K562 (cell line): ENCODE results near the gene PLEKHG5. TPM values are rescaled to one million over a fixed set of nuclear protein-coding genes. Genes with fewer than 3 reads are reported as not detected.
A peak's percentile ranks its signal among the peaks of the same experiment; 100 is the strongest.

Source experiments
- CREB5 ChIP-seq: fragments of 250-450 bp; sonication (Bioruptor Pico); IDR thresholded peaks from 2 replicates; pipeline ENCODE4 v1.5.0; 2020; ENCODE audit warnings: mild to moderate bottlenecking
- DEAF1 ChIP-seq: fragments of 450-650 bp; formaldehyde crosslinking; IDR thresholded peaks from 2 replicates; pipeline ENCODE4 v1.4.0; 2020; ENCODE audit warnings: mild to moderate bottlenecking, moderate library complexity
- ESRRB ChIP-seq: fragments of 250-450 bp; sonication (Bioruptor Pico); IDR thresholded peaks from 2 replicates; pipeline ENCODE4 v1.5.0; 2020; ENCODE audit warnings: mild to moderate bottlenecking, moderate library complexity, borderline replicate concordance
- FOXA1 ChIP-seq: fragments of 450-650 bp; IDR thresholded peaks from 2 replicates; pipeline ENCODE4 v1.6.1; 2016; ENCODE audit warnings: mild to moderate bottlenecking, borderline replicate concordance
- HIVEP1 ChIP-seq: fragments of 250-450 bp; sonication (Bioruptor Pico); IDR thresholded peaks from 2 replicates; pipeline ENCODE4 v1.4.0; 2020; ENCODE audit warnings: mild to moderate bottlenecking
- KDM2B ChIP-seq: fragments of 250-450 bp; sonication (Bioruptor Pico); IDR thresholded peaks from 2 replicates; pipeline ENCODE4 v1.8.0; 2021; ENCODE audit warnings: mild to moderate bottlenecking, moderate library complexity
- MTA3 ChIP-seq: fragments of 450-650 bp; formaldehyde crosslinking; IDR thresholded peaks from 2 replicates; pipeline ENCODE4 v1.6.1; 2017; ENCODE audit warnings: mild to moderate bottlenecking, borderline replicate concordance
- PCBP1 ChIP-seq: fragments of 200-400 bp; formaldehyde crosslinking; IDR thresholded peaks from 2 replicates; pipeline ENCODE4 v1.6.1; 2018; ENCODE audit warnings: mild to moderate bottlenecking, low read depth, low read length; ENCODE audit not compliant: poor library complexity, severe bottlenecking
- TFE3 ChIP-seq: fragments of 450-650 bp; formaldehyde crosslinking; IDR thresholded peaks from 2 replicates; pipeline ENCODE4 v1.4.0; 2020; ENCODE audit warnings: mild to moderate bottlenecking, mixed read lengths
- USF2 ChIP-seq: sonication (generic); formaldehyde crosslinking; IDR thresholded peaks from 2 replicates; pipeline ENCODE4 v1.5.0; 2020; ENCODE audit warnings: missing genetic modification reagents
- ZBTB33 ChIP-seq: sonication (generic); formaldehyde crosslinking; IDR thresholded peaks from 2 replicates; pipeline ENCODE4 v1.8.1; 2023; ENCODE audit warnings: mild to moderate bottlenecking, missing genetic modification reagents
- ZC3H8 ChIP-seq: fragments of 450-650 bp; IDR thresholded peaks from 2 replicates; pipeline ENCODE4 v1.6.1; 2017
- ZFX ChIP-seq: sonication (generic); formaldehyde crosslinking; IDR thresholded peaks from 2 replicates; pipeline ENCODE4 v1.8.0; 2022; ENCODE audit warnings: mild to moderate bottlenecking, missing genetic modification reagents, moderate library complexity
- ZNF511 ChIP-seq: sonication (generic); formaldehyde crosslinking; IDR thresholded peaks from 2 replicates; pipeline ENCODE4 v1.8.0; 2022; ENCODE audit warnings: mild to moderate bottlenecking, missing genetic modification reagents
- ZNF583 ChIP-seq: fragments of 250-450 bp; sonication (Bioruptor Pico); IDR thresholded peaks from 2 replicates; pipeline ENCODE4 v1.4.0; 2020
- ZNF830 ChIP-seq: fragments of 250-450 bp; sonication (Bioruptor Pico); IDR thresholded peaks from 2 replicates; pipeline ENCODE4 v1.5.0; 2021; ENCODE audit warnings: mild to moderate bottlenecking
- polyA plus RNA-seq, 8 experiments: library from polyadenylated mRNA; depleted of rRNA in 4 of 8; stranded (reverse) in 5 of 8; unstranded in 3 of 8; fragments of >200 nt; fragmentation: Nextera tagmentation in 2 of 8; fragmentation: Illumina TruSeq in 1 of 8; extraction: Ambion mirVana in 2 of 8; extraction: Trizol in 1 of 8; gene quantifications; 2 replicates each; pipeline versions ENCODE4 v1.2.1 to v1.2.3, GENCODE V29; 2011 to 2014; ENCODE audit warnings: inconsistent platforms in 1 of 8, missing spikeins in 1 of 8
- total RNA-seq, 7 experiments: library from RNA; depleted of rRNA in 6 of 7; stranded (reverse); fragments of >200 nt in 6 of 7; fragmentation: Illumina TruSeq in 2 of 7; extraction: Trizol in 2 of 7; gene quantifications; 2 replicates each; pipeline versions ENCODE4 v1.2.1 to v1.2.3, GENCODE V29; 2011 to 2021; ENCODE audit warnings: low replicate concordance in 1 of 7

The PLEKHG5 gene
- total and polyA plus RNA-seq, 9 of the 15 experiments (the other 6 are each of a cell fraction or from before 2014, with no cell fraction given) = 0.04 to 0.29 (median 0.09) TPM; not detected in 3

GRCh38 chr1:6419804-6420453, 71.5 kb downstream of the PLEKHG5 start, which contains the start of gene HES2 (continued):
- TF ChIP-seq DEAF1 (CRISPR knock-in tag) = no peak
- TF ChIP-seq ZFX (CRISPR knock-in tag) = peak; percentile 59
- TF ChIP-seq ZNF511 (CRISPR knock-in tag) = 0 out of 2 replicates have a peak, but pooled peaks have one; percentile 39
- no peak for TF ChIP-seq ZC3H8
- 0 out of 2 replicates have a peak, but pooled peaks have one; percentile 26 for TF ChIP-seq ZNF830 (CRISPR knock-in tag)
- TF ChIP-seq TFE3 = no peak
- TF ChIP-seq FOXA1 = no peak
- no peak for TF ChIP-seq USF2 (CRISPR knock-in tag)
- TF ChIP-seq KDM2B = no peak
- TF ChIP-seq ZBTB33 (CRISPR knock-in tag) = 0 out of 2 replicates have a peak, but pooled peaks have one; percentile 12
- 0 out of 2 replicates have a peak, but pooled peaks have one; percentile 29 for TF ChIP-seq MTA3
- peak; percentile 35 for TF ChIP-seq PCBP1
- no peak for TF ChIP-seq CREB5 (CRISPR knock-in tag)
- no peak for TF ChIP-seq ESRRB (CRISPR knock-in tag)
- peak; percentile 23; the same call in 1 of the 2 replicates for TF ChIP-seq ZNF583
- TF ChIP-seq HIVEP1 (CRISPR knock-in tag) = no peak
